GDM1 (cell line): ENCODE measurements around the gene ABCA3.
A peak's percentile ranks its signal among the peaks of the same experiment; 100 is the strongest.
"Not testable (repeated sequence)": the region's sequence is repeated elsewhere in the genome, so short reads cannot be mapped to it uniquely, and the experiment has no call there.

Source experiments
- DNase-seq: peaks from one replicate; lab custom pipeline; 2025; lab: John Stamatoyannopoulos, UW

Gene ABCA3

GRCh38 chr16:2340564-2341455 lies at the start of gene ABCA3:
TSS of gene ABCA3 (minus strand) at chr16:2340728. CDS start at chr16:2326466, 14,262 bp downstream.
- DNase-seq, result peak; percentile 94

DNA sequence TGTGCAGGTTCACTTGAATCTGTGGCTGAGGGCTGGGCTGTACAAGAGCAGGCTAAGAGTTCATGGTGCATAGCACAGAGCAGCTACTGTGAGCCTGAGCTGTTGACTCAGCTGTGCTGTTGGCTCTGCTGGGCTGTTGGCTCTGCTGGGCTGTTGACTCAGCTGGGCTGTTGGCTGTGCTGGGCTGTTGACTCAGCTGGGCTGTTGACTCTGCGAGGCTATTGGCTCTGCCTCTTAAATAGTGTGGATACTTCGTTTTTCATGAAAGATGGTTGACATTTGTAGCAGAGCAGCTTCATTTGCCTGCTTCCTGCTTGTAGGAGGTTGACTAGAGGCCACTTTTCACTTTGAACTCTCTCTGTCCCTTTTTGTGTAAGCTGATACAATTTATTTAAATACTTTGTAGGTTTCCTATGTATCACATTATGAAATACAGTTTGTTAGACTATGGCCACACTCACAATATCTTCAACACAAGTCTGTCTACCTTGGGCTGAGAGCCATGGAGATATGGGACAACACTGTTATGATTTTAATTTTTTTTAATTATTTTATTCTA lies 48.4 kb upstream of the ABCA3 start:
- no peak for DNase-seq

DNA sequence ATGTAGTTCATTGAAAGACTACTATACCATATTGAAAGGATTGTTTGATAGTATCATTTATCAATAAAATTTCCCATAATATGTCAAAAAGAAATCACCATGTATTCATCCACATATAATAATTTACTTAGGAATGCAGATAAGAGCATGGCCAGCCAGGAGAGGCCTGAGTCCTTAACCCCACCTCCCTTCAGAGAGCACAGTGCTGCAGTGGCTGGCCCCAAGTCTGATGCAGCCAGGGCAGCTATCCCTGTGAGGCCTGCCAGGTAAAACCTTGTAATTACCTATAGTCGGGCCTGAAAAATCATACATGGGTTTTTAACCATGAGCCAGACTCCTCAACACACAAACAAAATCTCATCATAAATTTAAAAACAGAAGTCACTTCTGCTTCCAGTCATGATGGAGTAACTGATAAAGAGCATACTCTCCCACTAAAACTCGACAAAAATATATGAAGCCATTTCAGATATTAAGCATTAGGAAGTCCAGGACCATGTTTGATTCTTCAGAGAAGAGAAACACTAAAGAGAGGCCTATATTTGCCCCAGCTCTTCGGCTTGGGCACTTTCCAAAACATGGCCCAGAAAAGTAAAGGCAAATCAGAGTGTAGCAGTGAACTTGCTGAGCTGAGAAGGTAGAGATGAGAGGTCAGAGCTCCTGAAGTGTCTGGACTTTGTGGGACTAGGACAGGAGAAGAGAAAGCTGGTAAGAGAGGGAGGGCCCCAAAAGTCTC lies 47.8 kb upstream of the ABCA3 start:
- no peak for DNase-seq

GRCh38 chr16:2386990-2387389 lies 46.5 kb upstream of the ABCA3 start:
- DNase-seq, result no peak

- not testable (repeated sequence) for DNase-seq
These were observed 45.5 kb upstream of the ABCA3 start for GRCh38 chr16:2385982-2386381.

DNA sequence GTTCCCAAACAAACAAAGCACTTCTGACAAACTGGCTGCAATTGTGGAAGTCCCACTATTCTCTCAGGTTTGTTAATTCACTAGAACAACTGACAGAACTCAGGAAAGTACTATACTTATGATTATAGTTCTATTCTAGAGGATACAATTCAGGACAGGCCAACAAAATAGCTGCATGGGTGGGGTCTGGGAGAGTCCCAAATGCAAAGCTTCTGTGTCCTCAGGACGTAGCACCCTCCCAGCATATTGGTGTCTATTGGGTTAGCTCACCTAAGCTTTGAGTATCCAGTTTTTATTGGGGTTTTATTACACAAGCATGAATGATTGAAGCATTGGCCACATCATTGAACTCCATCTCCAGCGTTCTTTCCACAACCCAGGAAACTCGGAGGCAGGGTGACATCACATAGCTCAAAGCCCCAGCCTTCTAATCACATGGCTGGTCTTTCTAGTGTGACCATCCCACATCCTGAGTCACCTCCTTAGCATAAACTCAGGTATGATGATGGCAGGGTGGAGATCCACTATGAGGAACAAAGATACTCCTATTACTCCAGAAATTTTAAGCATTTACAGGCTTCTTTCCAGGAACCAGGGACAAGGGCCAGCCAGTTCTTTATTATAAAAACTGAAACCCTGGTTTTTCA lies 44.8 kb upstream of the ABCA3 start:
- no peak for DNase-seq

DNA sequence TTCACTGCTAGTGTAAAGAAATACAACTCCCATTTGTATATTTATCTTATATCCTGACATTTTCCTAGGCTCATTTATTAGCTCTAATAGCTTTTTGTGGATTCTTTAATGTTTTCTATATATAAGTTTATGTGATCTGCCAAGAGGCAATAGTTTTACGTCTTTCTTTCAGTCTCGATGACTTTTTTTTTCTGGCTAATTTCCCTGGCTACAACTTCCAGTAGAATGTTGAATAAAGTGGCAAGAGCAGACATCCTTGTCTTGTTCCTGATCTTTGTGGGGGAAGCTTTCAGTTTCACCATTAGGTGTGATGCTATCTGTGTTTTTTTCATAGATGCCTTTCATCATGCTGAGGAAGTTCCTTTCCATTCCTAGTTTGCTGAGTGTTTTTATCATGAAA lies 43.9 kb upstream of the ABCA3 start:
- no peak for DNase-seq

DNA sequence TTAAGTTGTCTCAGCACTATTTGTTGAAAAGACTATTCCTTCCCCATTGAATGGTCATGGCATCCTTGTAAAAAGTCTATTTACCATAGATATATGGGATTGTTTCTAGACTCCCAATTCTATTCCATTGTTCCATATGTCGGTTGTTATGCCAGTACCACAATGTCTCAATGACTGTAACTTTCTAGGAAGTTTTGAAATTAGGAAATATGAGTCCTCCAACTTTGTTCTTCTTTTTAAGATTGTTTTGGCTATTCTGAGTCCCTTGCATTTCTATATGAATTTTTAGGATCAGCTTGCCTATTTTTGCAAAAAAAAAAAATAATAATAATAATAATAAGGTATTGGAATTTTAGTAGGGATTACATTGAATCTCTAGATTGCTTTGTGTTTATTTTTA lies 43.0 kb upstream of the ABCA3 start:
- no peak for DNase-seq

DNA sequence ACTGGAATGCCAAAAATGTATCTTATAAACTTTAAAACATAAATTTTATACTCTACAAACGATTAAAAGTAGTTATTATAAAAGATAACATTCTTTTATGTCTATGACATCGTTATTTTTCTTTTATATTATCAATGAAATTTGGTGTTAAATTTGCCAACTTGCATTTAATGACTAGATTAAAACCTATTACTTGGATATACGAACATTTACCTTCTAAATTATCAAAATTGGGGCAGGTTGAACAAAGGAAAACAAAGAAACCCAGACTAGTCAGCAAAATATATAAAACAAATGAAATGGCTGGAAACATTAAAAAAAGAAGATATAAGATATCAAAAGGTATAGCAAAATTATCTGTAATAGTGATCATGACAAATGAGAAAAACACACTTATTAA lies 34.1 kb upstream of the ABCA3 start:
- no peak for DNase-seq

GRCh38 chr16:2373176-2373575 lies 32.6 kb upstream of the ABCA3 start:
- no peak for DNase-seq

DNA sequence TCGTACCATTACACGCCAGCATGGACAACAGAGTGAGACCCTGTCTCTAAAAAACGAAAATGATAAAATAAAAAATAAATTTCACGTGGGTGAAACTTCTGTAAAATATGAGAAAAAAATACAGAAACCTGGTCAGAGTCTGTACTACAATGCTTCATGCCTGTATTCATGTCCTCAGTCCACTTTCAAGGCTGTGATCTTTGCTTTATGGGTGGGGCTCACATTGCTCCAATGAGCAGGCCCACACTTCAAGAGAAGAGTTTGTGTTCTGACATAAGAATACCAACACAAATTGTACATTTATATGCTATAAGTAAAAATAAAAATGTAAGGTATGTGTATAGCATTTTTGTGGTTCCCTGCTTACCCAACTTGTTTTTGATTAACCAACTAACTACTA lies 32.2 kb upstream of the ABCA3 start:
- no peak for DNase-seq

DNA sequence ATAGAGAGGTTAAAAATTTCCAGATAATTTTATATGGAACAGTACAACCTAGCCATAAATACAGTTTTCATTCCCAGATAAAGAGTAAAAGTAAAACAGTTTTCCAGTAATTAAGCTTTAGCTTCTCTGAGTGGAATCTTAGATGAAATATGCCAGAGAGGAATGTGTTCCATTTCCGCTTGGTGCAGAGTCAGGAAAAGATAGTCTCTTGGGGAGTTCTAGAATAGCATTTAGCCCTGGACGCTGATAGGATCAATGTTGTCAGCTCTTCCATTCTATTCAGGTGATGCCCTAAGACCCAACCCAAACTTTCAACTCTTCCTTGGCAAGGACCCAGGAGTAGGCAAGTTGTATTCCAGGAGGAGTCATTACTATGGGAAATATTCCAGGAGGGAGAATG lies 30.9 kb upstream of the ABCA3 start:
- no peak for DNase-seq

DNA sequence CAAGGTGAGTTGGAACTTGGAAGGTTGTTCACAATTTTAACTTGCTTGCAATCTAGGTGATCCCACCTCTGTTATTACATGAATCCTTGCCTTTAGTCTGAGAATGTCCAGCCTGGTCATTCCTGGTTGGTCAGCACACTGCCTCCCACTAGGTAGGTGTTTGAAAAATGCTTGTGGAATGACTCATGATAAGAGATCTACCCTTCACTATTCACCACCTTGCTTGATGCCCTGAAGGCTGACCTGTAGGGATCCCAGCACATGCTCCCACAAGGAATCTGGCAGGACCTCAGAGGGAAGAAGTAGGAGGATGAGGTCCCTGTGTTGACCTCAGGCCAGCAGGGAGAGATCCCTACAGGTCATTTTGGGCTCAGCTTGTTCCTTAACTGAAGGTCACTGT lies 30.2 kb upstream of the ABCA3 start:
- no peak for DNase-seq

DNA sequence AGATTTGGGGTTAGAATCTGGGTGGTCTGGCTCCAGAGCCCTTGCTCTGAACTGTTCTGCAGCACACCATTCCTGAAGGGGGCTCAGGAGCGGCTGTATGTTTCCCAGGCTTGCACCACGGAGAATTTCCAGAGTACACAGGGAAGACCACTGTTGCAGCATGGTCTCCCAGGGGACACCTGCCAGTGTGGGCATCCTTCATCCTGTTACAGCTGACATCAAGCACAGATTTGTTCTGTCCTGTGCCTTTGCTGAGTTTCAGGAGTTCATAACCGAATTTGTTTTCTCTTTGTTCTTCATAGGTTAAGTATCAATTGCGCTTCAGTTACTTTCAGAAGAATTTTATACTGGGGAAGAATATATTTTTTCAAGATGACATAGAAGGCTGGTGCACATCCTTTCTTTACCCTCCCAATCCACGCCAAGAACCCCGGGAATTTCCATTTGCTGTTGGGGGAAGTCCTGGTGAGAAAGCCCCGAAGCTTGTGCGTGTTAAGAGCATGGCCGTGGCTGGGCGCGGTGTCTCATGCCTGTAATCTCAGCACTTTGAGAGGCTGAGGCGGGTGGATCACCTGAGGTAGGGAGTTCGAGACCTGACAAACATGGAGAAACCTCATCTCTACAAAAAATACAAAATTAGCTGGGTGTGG lies 26.3 kb upstream of the ABCA3 start:
- DNase-seq, result no peak

DNA sequence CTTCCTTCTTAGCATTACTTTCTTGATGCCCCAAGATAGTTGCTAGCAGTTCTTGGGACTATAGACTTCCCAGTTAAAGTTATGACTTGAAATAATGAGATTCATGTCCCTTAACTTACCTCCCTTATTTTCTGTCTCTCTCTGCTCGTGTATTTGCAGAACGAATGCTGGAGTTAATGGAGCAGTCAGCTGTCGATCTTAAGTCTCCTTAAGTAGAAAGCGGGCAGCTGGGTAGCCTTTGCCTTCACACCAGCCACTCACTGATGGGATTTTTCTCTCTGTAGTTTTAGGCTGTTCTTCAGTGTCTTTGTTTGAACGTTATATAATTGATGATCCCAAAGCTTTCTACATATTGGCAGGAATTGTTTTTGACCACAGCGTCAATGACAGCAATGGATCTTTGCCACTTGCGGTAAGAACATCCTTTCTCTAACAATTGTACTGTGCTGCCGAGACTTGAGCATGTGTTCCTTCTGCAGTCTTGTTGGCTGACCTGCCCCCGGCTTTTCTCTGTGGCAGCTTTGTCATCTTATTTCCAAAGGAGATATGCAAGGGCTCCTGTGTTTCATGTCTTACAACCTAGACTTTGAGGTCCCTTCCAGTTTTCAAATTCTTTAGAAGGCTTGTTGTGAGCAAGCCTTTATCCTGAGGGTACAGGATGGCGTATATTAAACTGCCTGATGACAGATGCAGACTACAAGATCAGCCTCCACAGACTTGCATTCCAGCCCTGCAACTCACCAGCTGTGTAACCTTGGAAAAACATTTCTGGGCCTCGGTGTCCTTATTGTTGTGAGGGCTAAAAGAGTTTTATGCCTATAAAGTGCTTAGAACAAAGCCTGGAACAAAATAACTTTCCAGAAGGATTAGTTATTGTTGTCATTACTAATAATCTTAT lies 25.1 kb upstream of the ABCA3 start:
- DNase-seq, result no peak

DNA sequence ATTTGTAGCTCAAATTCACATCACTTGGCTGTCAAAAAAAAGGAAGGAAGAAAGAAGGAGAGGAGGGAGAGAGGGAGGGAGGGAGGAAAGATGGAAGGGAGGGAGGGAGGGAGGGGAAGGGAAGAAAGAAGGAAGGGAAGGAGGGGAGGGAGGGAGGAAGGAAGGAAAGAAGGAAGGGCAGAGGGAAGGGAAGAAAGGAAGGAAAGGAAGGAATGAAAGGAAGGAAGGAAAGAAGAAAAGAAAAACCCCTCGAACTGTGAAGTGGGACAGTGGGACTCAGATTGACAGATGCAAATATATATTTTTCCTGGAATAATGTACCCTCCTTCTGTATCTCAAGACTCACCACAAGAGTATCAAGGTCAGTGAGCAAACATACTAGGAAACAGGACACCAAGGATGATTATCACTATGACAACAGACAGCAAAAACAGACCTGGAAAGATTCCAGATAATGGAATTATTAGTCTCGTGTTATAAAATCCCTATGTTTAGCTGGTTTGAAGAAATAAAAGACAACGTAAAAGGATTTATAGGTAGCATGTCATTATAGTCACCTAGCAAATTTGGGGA lies 24.2 kb upstream of the ABCA3 start:
- no peak for DNase-seq

GRCh38 chr16:2362218-2362617 lies 21.7 kb upstream of the ABCA3 start:
- DNase-seq, result no peak

- no peak for DNase-seq
These were observed 20.6 kb upstream of the ABCA3 start for GRCh38 chr16:2361129-2361528.

- DNase-seq, result no peak
These were observed 19.4 kb upstream of the ABCA3 start for GRCh38 chr16:2359919-2360318.

DNA sequence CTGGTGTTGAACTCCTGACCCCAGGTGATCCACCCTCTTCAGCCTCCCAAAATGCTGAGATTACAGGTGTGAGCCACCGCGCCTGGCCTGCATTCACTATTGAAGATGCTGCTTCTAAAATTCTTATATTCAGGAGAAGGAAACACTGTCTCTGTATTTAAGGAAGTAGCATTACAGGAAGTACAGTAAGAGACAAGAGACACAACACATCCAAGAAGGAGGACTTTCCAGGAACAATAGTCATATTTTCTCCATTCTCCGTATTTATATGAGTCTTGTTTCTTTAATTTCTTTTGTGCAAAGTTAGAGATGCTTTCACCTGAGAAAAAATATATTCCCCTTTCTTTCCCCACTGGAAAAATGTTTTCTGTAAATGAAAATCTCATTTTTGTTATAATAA lies 18.3 kb upstream of the ABCA3 start:
- no peak for DNase-seq

GRCh38 chr16:2357331-2357730 lies 16.8 kb upstream of the ABCA3 start:
- DNase-seq, result no peak
